Vagina (tissue), 2 donors: ENCODE results near the gene SAPCD1.

Experiments used
- POLR2A ChIP-seq, 2 donors: fragments of 450-650 bp; IDR thresholded peaks; one replicate each; pipeline ENCODE4 v1.6.1; 2017; ENCODE audit warnings: antibody characterized with exemption in 2 of 2, mild to moderate bottlenecking in 2 of 2, moderate library complexity in 2 of 2
- POLR2AphosphoS5 ChIP-seq, 2 donors: sonication (generic); formaldehyde crosslinking; IDR thresholded peaks; one replicate each; pipeline ENCODE4 v1.9.0; 2017; ENCODE audit warnings: antibody characterized with exemption in 2 of 2, mild to moderate bottlenecking in 2 of 2, low read depth in 1 of 2; ENCODE audit not compliant: insufficient read depth in 1 of 2
- TF ChIP-seq, protein P1 (sequence below), 3 experiments: fragments of 450-650 bp in 2 of 3; fragments of 200-600 bp in 1 of 3; sonication (generic) in 1 of 3; IDR thresholded peaks; one replicate each; pipeline ENCODE4 v1.5.1; 2017 to 2019; ENCODE audit warnings: antibody characterized with exemption in 3 of 3, mild to moderate bottlenecking in 2 of 3, moderate library complexity in 2 of 3

DNA sequence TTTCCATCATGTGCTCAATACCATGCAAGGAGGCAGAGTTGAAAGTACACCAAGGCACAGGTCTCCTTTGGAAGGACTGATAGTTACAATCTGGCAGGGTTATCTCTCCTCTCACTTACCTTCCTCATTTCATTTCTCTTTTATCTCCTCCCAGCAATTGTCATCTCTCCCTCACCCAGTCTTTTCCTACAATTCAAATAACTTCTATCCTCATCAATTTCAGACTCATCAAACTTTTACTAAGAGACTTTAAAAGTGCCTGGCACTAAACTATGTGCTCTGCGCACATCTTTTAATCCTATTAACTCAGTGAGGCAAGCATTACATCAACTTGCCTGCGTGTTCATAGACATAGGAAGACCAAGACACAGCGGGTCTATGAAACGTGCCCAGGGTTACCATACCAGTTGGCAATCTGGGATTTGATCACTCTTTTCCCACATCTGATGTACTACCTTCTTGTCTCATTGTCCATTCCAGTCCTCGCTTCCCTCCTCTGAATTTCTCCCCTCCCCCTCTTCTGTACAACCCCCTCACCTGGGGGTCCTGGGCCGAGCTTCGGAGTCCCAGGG is 31.9 kb downstream of the SAPCD1 start:
- TF ChIP-seq, protein P1, sequence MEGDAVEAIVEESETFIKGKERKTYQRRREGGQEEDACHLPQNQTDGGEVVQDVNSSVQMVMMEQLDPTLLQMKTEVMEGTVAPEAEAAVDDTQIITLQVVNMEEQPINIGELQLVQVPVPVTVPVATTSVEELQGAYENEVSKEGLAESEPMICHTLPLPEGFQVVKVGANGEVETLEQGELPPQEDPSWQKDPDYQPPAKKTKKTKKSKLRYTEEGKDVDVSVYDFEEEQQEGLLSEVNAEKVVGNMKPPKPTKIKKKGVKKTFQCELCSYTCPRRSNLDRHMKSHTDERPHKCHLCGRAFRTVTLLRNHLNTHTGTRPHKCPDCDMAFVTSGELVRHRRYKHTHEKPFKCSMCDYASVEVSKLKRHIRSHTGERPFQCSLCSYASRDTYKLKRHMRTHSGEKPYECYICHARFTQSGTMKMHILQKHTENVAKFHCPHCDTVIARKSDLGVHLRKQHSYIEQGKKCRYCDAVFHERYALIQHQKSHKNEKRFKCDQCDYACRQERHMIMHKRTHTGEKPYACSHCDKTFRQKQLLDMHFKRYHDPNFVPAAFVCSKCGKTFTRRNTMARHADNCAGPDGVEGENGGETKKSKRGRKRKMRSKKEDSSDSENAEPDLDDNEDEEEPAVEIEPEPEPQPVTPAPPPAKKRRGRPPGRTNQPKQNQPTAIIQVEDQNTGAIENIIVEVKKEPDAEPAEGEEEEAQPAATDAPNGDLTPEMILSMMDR (IDR thresholded peaks at IDR 0.05) = no peak
- TF ChIP-seq POLR2A (IDR thresholded peaks at IDR 0.05) (no peak), POLR2AphosphoS5 (IDR thresholded peaks at IDR 0.05; ENCODE audit: insufficient read depth in 1 of 2, low read depth in 1 of 2) (no peak)
